Fibroblast of skin of left biceps (primary cell): ENCODE data around the gene NRG2.

Experiments used
- DNase-seq, 2 experiments: peaks; one replicate each; pipeline ENCODE4 v3.0.0-alpha.2; 2013; ENCODE audit warnings: low read depth in 2 of 2

Gene NRG2

DNA sequence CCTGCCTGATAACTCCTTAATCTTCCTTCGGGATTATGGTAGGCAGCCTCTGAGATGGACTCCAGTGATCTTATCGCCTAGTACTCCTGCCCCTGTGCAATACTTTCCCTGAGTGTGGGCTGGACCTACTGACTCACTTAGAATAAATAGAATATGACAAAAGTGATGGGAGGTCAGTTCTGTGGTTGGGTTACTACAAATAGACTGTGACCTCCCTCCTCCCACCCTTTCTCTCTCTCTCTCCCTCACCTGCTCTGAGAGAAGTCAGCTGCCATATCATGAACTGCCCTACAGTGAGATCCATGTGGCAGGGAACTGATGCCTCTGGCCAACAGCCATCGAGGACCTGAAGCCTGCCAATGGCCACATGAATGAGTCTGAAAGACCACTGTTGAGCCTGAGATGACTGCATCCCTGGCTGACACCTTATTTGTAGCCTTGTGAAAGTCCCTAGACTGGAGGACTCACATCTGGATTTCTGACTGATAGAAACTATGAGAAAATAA, 31.7 kb downstream of the NRG2 start:
- DNase-seq = no peak

DNA sequence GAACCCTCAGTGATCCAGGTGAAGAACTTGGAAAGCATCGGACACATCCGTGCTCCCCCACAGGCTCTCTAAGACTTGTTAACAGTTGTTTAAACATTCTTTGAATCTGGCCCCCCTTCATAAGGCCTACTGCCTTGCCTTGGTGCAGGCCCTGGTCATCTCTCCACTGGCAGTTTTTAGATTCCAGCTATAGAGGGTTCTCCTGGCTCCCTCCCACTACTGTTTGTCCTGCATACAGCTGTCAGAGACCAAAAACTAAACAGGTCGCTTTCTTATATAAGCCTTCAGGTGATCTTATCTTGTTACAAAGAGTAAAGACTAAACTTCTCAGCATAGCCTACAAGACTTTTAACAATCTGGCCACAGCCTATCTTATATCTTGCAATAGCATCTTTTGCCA, 32.3 kb downstream of the NRG2 start:
- no peak for DNase-seq

DNA sequence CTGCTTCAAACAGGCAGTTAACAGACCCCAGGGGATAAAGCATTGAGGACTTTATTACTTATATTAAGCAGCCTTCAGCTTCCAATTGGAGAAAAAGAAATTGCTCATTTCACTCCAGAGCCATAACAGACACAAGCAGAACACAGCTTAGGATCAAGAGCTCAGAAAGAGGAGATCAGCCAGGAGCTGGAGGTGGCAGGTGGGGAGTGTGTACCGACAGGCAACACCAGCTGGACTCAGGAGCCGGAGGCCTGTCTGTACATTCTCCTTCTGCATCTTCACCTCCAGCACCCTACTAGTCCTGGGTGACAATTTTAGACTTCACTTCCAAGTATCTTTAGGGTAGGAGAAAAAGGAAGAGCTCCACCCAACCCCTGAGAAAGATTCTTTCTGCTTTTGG, 35.8 kb downstream of the NRG2 start:
- DNase-seq = no peak

DNA sequence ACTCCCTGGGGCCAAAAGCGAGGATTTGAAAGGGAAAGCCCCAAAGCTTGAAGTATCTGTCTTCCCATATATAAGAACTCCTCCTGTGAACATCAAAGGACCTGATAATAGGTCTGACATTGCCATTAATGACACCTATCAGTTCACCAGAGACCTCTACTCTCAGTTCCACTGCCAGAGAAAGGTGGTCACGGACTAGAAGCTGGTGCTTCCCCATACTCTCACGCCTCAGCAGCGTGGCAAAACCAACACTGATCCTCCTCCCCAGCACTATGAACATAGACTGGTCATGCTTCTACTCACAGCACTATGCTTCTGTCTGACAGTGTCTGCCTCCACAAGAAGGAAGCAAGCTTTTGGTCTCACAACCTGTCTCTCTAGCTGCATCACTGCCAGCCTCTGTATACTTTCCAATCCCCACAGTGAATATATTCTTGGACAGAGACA, 37.9 kb downstream of the NRG2 start:
- no peak for DNase-seq

GRCh38 chr5:140004174-140004573, 38.9 kb downstream of the NRG2 start:
- no peak for DNase-seq

- no peak for DNase-seq
Measured at GRCh38 chr5:140003519-140003918, 39.6 kb downstream of the NRG2 start.

DNA sequence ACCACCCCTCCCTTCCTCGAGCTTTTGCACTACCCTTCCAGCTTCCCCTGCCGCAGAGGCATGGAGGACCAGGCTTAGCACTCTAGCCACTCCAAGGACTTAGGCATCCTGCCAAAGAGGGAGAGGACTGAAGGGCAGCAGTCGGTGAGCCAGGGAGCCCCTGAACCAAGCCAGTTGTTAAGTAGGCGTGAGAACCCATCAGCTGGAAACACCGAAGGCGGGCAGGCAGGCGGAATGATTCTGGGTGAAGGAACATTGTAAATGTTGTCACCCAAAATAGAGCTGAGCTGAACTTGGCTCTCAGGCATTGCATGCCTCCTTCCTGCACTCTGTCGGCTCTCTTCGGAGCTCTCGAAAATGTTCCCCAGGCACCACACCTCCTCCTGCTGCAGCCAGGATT, 42.8 kb downstream of the NRG2 start:
- no peak for DNase-seq

- DNase-seq = no peak
Measured at GRCh38 chr5:139998837-139999236, 44.3 kb downstream of the NRG2 start.

GRCh38 chr5:139997276-139997675, 45.8 kb downstream of the NRG2 start:
- DNase-seq = no peak

DNA sequence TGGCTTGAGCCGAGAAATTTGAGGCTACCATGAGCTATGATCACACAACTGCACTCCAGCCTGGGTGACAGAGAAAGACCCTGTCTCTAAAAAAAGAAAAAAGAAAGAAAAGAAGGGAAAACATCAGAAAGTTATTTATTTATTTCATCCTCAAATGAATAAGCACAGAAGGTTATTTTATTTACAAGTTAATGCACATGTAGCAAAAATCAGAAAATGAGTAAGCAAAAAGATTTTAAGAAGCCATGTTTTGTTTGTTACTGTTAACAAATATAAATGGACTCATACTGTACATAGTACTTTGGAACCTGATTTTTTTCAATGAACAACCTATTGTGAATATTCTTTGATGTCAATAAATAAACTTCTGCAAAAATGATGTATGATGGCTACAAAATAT, 47.2 kb downstream of the NRG2 start:
- DNase-seq = no peak

- DNase-seq = no peak
Measured at GRCh38 chr5:139994234-139994633, 48.9 kb downstream of the NRG2 start.

DNA sequence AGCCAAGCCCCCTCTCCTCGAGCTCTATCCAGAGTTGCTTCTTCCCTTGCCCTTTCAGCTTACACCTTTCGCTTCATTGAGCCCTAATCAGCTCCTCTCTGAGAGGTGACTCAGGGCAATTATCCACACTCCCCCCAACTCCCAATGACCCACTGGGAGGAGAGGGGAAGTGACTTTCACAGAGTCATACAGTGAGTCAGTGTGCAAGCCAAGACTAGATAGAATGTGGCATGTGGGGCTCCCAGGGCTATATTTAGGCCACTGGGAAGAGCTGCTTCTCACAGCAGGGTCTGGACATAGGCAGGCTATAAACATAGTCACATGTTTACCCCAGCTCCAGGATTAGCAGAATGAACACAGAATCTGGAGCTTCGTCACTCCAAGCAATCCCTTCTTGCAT, 57.4 kb downstream of the NRG2 start:
- peak; percentile 14 to 23 for DNase-seq

GRCh38 chr5:139985290-139985689, 57.8 kb downstream of the NRG2 start:
- no peak for DNase-seq

DNA sequence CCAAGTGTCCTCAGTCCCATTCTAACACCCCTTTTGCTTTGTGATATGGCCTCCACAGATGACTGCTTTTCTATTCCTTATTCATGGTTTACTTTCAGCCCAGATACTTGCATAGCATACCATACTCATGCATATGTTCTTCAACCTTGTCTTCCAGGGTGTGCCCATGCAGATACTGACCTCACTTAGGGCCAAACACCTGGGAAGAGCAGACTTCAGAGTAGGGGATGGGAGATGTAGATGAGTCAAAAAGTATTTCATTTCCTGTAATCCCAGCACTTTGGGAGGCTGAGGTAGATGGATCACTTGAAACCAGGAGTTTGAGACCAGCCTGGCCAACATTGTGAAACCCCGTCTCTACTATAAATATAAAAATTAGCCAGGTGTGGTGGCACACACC, 58.3 kb downstream of the NRG2 start:
- DNase-seq = no peak

- DNase-seq = no peak
Measured at GRCh38 chr5:139982975-139983240, 60.2 kb downstream of the NRG2 start.

DNA sequence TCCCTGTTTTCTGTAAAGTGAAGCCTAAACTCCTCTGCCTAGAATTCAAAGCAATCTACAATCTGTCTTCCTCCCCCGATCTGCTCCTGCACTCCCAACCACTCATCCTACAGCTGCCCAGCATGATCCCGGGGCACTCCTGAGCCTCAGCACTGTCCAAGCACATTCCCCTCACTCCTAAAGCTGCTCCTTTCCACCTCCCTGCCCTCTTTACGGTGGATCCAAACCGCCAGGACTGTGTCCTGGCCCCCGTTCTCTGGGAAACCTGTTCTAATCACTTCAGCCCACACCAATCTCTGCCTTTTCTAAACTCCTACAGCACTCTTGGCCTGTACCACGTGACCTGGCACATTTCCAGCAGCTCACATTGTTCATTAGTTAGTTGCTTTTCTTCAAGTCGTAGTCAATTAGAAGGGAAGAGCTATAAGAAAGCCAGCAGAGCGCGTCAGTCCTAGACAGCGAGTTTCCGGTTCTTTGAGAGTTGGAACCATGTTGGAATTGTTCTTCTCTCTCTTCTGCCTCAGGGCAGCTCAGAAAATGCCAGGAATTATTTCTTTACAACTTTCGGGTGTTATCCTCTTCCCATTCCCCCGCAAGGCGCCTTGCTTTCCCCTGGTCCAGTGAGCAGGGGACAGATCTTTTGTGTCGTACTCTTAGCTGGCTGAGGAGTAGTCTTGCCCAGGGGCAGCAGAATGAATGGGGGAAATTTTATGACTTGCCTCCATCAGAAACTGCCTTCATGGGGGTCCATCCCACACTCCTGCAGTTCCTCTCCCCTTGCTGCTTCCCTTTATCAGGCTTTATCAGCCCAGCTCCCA, 60.7 kb downstream of the NRG2 start:
- no peak for DNase-seq

- DNase-seq = no peak
Measured at GRCh38 chr5:139980765-139981164, 62.3 kb downstream of the NRG2 start.

GRCh38 chr5:139979943-139980342, 63.2 kb downstream of the NRG2 start:
- no peak for DNase-seq

DNA sequence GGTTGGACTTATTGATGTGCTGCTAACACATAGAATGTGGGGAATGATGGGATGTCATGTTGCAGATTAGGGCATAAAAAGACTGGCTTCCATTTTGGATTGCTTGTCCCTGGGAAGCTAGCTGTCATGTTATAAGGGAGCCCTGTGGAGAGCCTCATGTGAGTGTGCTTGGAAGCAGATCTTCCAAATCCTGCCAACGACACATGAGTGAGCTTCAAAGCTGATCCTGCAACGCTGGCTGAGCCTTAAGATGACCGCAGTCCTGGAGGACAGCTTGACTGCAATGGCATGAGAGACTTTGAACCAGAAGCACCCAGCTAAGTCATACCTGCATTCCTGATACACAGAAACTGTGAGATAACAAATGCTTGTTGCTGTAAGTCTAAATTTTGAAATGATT, 63.6 kb downstream of the NRG2 start:
- DNase-seq = no peak

DNA sequence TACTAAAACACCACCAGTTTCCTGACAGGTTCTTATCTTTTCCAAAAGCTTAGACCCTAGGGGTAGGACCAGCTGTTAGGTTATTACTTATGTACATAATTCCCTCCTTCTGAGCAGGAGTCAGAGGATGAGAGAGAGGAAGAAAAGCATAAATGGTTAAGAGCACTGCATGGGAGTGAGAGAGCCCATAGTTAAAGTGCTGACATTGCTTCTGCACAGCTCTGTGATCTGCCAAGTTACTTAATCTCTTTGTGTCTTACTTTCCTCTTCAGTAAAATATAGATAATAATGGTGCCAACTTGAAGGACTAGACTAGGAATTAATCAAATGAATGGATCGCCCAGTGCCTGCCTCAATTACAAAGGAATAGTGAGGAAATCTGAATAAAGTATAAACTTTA, 66.4 kb downstream of the NRG2 start:
- no peak for DNase-seq

- DNase-seq = no peak
Measured at GRCh38 chr5:139975942-139976341, 67.2 kb downstream of the NRG2 start.

DNA sequence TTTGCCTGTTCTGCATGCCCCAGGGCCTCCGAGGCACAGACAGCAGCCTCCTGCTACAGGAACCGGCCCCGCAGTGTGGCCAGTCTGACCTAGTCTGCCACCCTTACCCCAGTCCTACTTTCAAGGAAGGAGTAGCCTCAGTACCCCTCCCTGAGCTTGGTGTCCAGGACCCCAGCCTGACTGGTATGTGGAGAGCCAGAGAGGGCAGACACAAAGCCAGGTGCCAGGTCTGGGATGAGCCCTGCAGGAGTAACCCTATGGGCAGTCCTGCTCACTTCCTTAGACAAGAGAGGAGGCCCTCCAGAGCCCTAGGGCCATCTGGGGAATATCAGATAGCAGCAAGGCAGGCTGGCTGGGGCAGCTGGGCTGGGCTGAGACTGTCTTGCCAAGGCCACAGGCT, 67.8 kb downstream of the NRG2 start:
- no peak for DNase-seq

GRCh38 chr5:139974661-139975060, 68.4 kb downstream of the NRG2 start:
- no peak for DNase-seq

- no peak for DNase-seq
Measured at GRCh38 chr5:139971202-139971725, 71.8 kb downstream of the NRG2 start.
